ENCODE data around the gene MAP4K2.

DNA sequence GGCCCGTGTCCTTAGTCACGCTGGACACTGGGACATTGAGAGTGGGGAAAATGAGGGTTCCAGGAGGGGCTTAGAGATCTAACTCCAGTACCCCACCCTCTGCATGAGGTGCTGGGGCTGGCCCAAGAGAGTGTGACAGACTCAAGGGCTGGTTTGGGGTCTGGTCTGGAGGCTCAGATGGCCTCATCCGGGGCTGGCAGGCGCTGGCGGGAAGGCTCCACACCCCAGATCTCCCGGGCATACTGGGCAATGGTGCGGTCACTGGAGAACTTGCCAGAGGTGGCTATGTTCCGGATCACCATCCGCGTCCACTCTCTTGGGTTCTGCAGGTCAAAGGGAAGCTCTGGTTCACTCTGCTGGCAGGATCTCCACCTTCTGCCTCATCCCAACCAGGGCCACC lies 56.5 kb downstream of the MAP4K2 start:
- TF ChIP-seq EGR1 (IDR thresholded peaks at IDR 0.05) (no peak), YY1 (IDR thresholded peaks at IDR 0.05; ENCODE audit: low read depth) (no peak), TEAD4 (IDR thresholded peaks at IDR 0.05) (no peak), FOXM1 (IDR thresholded peaks at IDR 0.05; ENCODE audit: borderline replicate concordance, low read depth) (no peak)
